HG02798 (cell line): ENCODE data around the gene INPP5J.
"Not testable (repeated sequence)": the region's sequence is repeated elsewhere in the genome, so short reads cannot be mapped to it uniquely, and the experiment has no call there.

Experiments
- ATAC-seq: cut with Tn5 transposase; IDR thresholded peaks from one replicate; pipeline ENCODE4 v1.9.1; 2021; ENCODE audit warnings: mild to moderate bottlenecking; ENCODE audit not compliant: unreplicated experiment, poor library complexity

Gene INPP5J

GRCh38 chr22:31142285-31142684 is 19.5 kb downstream of the INPP5J start:
- no peak for ATAC-seq

- ATAC-seq, result no peak
These were observed 20.3 kb downstream of the INPP5J start for GRCh38 chr22:31143038-31143437.

GRCh38 chr22:31143537-31143936 is 20.8 kb downstream of the INPP5J start:
- no peak for ATAC-seq

GRCh38 chr22:31144223-31144622 is 21.5 kb downstream of the INPP5J start:
- ATAC-seq, result no peak

- no peak for ATAC-seq
These were observed 25.7 kb downstream of the INPP5J start for GRCh38 chr22:31148488-31148887.

- ATAC-seq, result no peak
These were observed 26.3 kb downstream of the INPP5J start for GRCh38 chr22:31148953-31149627.

GRCh38 chr22:31150615-31151014 is 27.8 kb downstream of the INPP5J start:
- ATAC-seq, result no peak

GRCh38 chr22:31151872-31152271 is 29.1 kb downstream of the INPP5J start:
- no peak for ATAC-seq

GRCh38 chr22:31153357-31153756 is 30.6 kb downstream of the INPP5J start:
- ATAC-seq, result no peak

- no peak for ATAC-seq
These were observed 32.2 kb downstream of the INPP5J start for GRCh38 chr22:31154975-31155374.

- ATAC-seq, result no peak
These were observed 32.7 kb downstream of the INPP5J start for GRCh38 chr22:31155422-31155821.

- peak; percentile 19 for ATAC-seq
These were observed 37.7 kb downstream of the INPP5J start for GRCh38 chr22:31160328-31160978.

- no peak for ATAC-seq
These were observed 38.6 kb downstream of the INPP5J start for GRCh38 chr22:31161386-31161785.

GRCh38 chr22:31162015-31162765 is 39.4 kb downstream of the INPP5J start:
- ATAC-seq, result no peak

GRCh38 chr22:31170971-31171370 is 48.2 kb downstream of the INPP5J start:
- ATAC-seq, result no peak

GRCh38 chr22:31171734-31172133 is 49.0 kb downstream of the INPP5J start:
- not testable (repeated sequence) for ATAC-seq

GRCh38 chr22:31173386-31174145 is 50.8 kb downstream of the INPP5J start:
- no peak for ATAC-seq

- no peak for ATAC-seq
These were observed 54.2 kb downstream of the INPP5J start for GRCh38 chr22:31176923-31177322.

- no peak for ATAC-seq
These were observed 54.8 kb downstream of the INPP5J start for GRCh38 chr22:31177420-31178162.

- no peak for ATAC-seq
These were observed 56.1 kb downstream of the INPP5J start for GRCh38 chr22:31178859-31179258.
